ENCODE data around the gene KDELR3. TPM values are rescaled to one million over a fixed set of nuclear protein-coding genes. Genes with fewer than 3 reads are reported as not detected.

KDELR3 gene
- total and polyA plus RNA-seq, 2 of the 8 experiments (the other 6 are each of a cell fraction or from before 2014, with no cell fraction given), result 7.9 to 13.0 TPM

DNA sequence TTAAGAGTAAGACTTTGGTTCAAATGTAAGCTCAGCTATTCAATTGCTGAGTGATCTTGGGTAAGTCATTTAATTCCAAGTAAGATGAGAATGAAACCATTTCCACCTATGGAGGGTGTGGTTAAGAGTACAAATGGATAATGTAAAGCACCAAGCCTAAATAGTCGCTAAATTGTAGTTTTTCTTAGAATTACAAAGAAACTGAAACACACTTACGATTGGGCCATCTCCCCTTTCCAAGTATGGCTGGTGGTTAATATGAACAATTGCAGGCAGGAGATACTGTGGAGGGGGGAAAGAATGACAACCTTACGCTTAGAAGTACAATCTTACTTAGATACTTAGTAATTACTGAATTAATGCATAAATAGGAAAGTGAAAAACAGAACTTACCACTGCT is 30.0 kb downstream of the KDELR3 start:
- Histone ChIP-seq H3K27ac (ENCODE audit: low read depth, low read length) (no peak overlapping the region), H2BK5ac (ENCODE audit: low read depth, low read length) (no peak overlapping the region), H3K27me3 (replicated peaks in 1 of 4; ENCODE audit: control insufficient read depth in 3 of 4, extremely low read depth in 1 of 4, insufficient read depth in 3 of 4, low read length in 3 of 4) (no peaks in the 10 kb centered on the region), H3K9ac (replicated peaks in 1 of 4; ENCODE audit: extremely low read depth in 1 of 4, low read depth in 3 of 4, low read length in 3 of 4) (no peak overlapping the region), H2BK12ac (ENCODE audit: low read depth, low read length) (no peak overlapping the region), H3K9me3 (ENCODE audit: insufficient read depth in 2 of 2, low read depth in 1 of 2, low read length in 1 of 2) (no peaks in the 10 kb centered on the region), H3K18ac (ENCODE audit: extremely low read depth, low read length) (no peak overlapping the region), H3K4me1 (replicated peaks in 1 of 4; ENCODE audit: control insufficient read depth in 3 of 4, insufficient read depth in 4 of 4, low read length in 3 of 4) (peaks cover 0 to 3% (median 0%) of the 10 kb centered on the region in 4 experiments; a peak in 1 of 7 replicates), H3K23ac (ENCODE audit: insufficient read length) (no peak overlapping the region), H3K14ac (ENCODE audit: insufficient read length) (no peak overlapping the region), H2BK15ac (ENCODE audit: low read length) (no peak overlapping the region), H3K79me1 (ENCODE audit: low read depth, low read length) (0 out of 2 replicates have a peak, but pooled peaks cover 3% of the 10 kb centered on the region), H3K4ac (replicated peaks; ENCODE audit: insufficient read length, low read depth, low read length) (no peak overlapping the region), H3K56ac (replicated peaks; ENCODE audit: insufficient read length, low read depth, low read length) (no peak overlapping the region), H2BK20ac (ENCODE audit: low read length) (no peak overlapping the region), H4K5ac (ENCODE audit: insufficient read length, low read depth, low read length) (no peak overlapping the region), H3K4me3 (ENCODE audit: extremely low read depth in 1 of 4, insufficient read depth in 2 of 4, low read depth in 3 of 4, low read length in 4 of 4) (no peak overlapping the region), H3K79me2 (ENCODE audit: control insufficient read depth in 1 of 2, insufficient read depth in 2 of 2, low read length in 2 of 2) (peaks cover 8 to 61% of the 10 kb centered on the region in 2 experiments), H4K20me1 (replicated peaks in 1 of 2; ENCODE audit: control insufficient read depth in 1 of 2, insufficient read depth in 2 of 2, low read length in 2 of 2) (peaks cover 7 to 17% of the 10 kb centered on the region in 2 experiments), H2AK5ac (ENCODE audit: low read depth, low read length) (no peak overlapping the region), H2AFZ (ENCODE audit: low read length) (no peak overlapping the region), H3K4me2 (ENCODE audit: insufficient read depth in 1 of 2, low read depth in 2 of 2, low read length in 2 of 2) (no peak overlapping the region), H2BK120ac (replicated peaks; ENCODE audit: low read depth, low read length) (no peak overlapping the region), H4K8ac (ENCODE audit: extremely low read depth, insufficient read depth, low read length) (no peak overlapping the region), H3K36me3 (ENCODE audit: control insufficient read depth in 2 of 4, insufficient read depth in 4 of 4, low read length in 3 of 4) (peaks cover 50 to 100% (median 78%) of the 10 kb centered on the region in 4 experiments), H4K91ac (replicated peaks; ENCODE audit: insufficient read length, low read length) (no peak overlapping the region), H3K23me2 (ENCODE audit: low read depth, low read length) (peaks cover 3% of the 10 kb centered on the region; the same call in 1 of the 2 replicates)
- DNase-seq (ENCODE audit: low read depth in 1 of 2, low spot score in 2 of 2), result no peak
- POLR2A ChIA-PET (ENCODE audit: partially characterized antibody), result interaction anchor here (0.6 to 32.5 kb wide), 7 partner anchors 13 to 90 kb away, joined by 3 to 1102 read pairs (median 5); partner anchors contain the start of gene KDELR3
- CTCF ChIA-PET (ENCODE audit: partially characterized antibody), result interaction anchor here (0.5 to 1.0 kb wide), 3 partner anchors 12 to 25 kb away, joined by 3 to 7 read pairs (median 3); no protein-coding TSS in a partner anchor
- no peak for FAIRE-seq
- WGBS, 2 experiments (ENCODE audit: extremely low coverage in 1 of 2, insufficient coverage in 1 of 2, insufficient read length in 1 of 2, insufficient replicate concordance in 2 of 2, low coverage in 1 of 2, low lambda C conversion rate in 2 of 2, missing lambda C conversion rate in 1 of 2), result 88% methylated on average over 3 of the region's 3 CpGs; no CpG with 5 or more reads in 1 of the 2 experiments
- TF ChIP-seq KDM1A (IDR thresholded peaks at IDR 0.05; ENCODE audit: borderline replicate concordance, low read length), result no peak
- no peak for TF ChIP-seq HDAC2 (IDR thresholded peaks at IDR 0.05; ENCODE audit: borderline replicate concordance in 1 of 2, low read depth in 2 of 2, low read length in 2 of 2)
- no peak for TF ChIP-seq PHF8 (conservative IDR thresholded peaks at IDR 0.05; ENCODE audit: low read depth, low read length)
- TF ChIP-seq ASH2L (IDR thresholded peaks at IDR 0.05; ENCODE audit: low read length), result no peak
- TF ChIP-seq NRF1 (IDR thresholded peaks at IDR 0.05; ENCODE audit: low read depth, low read length), result no peak
- no peak for TF ChIP-seq POU5F1 (IDR thresholded peaks at IDR 0.05; ENCODE audit: low read depth, low read length)
- no peak for TF ChIP-seq YY1 (IDR thresholded peaks at IDR 0.05; ENCODE audit: low read depth, low read length)
- no peak for TF ChIP-seq RBBP5 (IDR thresholded peaks at IDR 0.05; ENCODE audit: borderline replicate concordance, low read depth, low read length)
- TF ChIP-seq, protein P1, sequence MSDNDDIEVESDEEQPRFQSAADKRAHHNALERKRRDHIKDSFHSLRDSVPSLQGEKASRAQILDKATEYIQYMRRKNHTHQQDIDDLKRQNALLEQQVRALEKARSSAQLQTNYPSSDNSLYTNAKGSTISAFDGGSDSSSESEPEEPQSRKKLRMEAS (IDR thresholded peaks at IDR 0.05), result no peak
- TF ChIP-seq, protein P2, sequence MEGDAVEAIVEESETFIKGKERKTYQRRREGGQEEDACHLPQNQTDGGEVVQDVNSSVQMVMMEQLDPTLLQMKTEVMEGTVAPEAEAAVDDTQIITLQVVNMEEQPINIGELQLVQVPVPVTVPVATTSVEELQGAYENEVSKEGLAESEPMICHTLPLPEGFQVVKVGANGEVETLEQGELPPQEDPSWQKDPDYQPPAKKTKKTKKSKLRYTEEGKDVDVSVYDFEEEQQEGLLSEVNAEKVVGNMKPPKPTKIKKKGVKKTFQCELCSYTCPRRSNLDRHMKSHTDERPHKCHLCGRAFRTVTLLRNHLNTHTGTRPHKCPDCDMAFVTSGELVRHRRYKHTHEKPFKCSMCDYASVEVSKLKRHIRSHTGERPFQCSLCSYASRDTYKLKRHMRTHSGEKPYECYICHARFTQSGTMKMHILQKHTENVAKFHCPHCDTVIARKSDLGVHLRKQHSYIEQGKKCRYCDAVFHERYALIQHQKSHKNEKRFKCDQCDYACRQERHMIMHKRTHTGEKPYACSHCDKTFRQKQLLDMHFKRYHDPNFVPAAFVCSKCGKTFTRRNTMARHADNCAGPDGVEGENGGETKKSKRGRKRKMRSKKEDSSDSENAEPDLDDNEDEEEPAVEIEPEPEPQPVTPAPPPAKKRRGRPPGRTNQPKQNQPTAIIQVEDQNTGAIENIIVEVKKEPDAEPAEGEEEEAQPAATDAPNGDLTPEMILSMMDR (IDR thresholded peaks at IDR 0.05; ENCODE audit: control extremely low read depth in 1 of 3, insufficient read depth in 1 of 3, low read depth in 1 of 3, low read length in 3 of 3), result no peak
